Frontal cortex (tissue), 4 donors: Measurements from ENCODE around the gene C1orf210. TPM values are rescaled to one million over a fixed set of nuclear protein-coding genes. Genes with fewer than 3 reads are reported as not detected.
A peak's percentile ranks its signal among the peaks of the same experiment; 100 is the strongest.

Experiments used
- DNase-seq, 2 donors: peaks; one replicate each; pipeline ENCODE4 v3.0.0; 2012; ENCODE audit warnings: low spot score in 2 of 2
- FAIRE-seq: peaks from 2 replicates; lab custom pipeline; 2012; peaks lifted over from hg19 to GRCh38; lab: Jason Lieb, UNC
- total RNA-seq: library from RNA; depleted of rRNA; stranded (reverse); fragments of >200 nt; gene quantifications from one replicate; pipeline ENCODE4 v1.2.3, GENCODE V29; 2014
- donor health status: control.
- donor health status: control.
- donor health status: control.

C1orf210 gene
- total RNA-seq, 1 donor from 2014 or later, result not detected

- DNase-seq, result no peak
These were observed 12.7 kb upstream of the C1orf210 start for GRCh38 chr1:43298055-43298454.

GRCh38 chr1:43296207-43296606 is 10.8 kb upstream of the C1orf210 start:
- FAIRE-seq (no peak), DNase-seq (no peak)

More at GRCh38 chr1:43298055-43298454, 12.7 kb upstream of the C1orf210 start:
- no peak for FAIRE-seq

GRCh38 chr1:43294761-43295160 is 9.4 kb upstream of the C1orf210 start:
- DNase-seq, result no peak
- no peak for FAIRE-seq

- peak in 1 of 2 donors; percentile 66 for DNase-seq
- FAIRE-seq, result no peak
These were observed 8.7 kb upstream of the C1orf210 start for GRCh38 chr1:43293896-43294760.

GRCh38 chr1:43293176-43293575 is 7.8 kb upstream of the C1orf210 start:
- FAIRE-seq, result no peak
- no peak for DNase-seq

GRCh38 chr1:43292679-43293078 is 7.3 kb upstream of the C1orf210 start:
- DNase-seq (no peak), FAIRE-seq (no peak)

- no peak for FAIRE-seq
- DNase-seq, result no peak
These were observed 6.8 kb upstream of the C1orf210 start for GRCh38 chr1:43292216-43292615.

- no peak for DNase-seq
- no peak for FAIRE-seq
These were observed 3.7 kb upstream of the C1orf210 start for GRCh38 chr1:43288785-43289706.

GRCh38 chr1:43288058-43288784 is 2.8 kb upstream of the C1orf210 start:
- DNase-seq (no peak), FAIRE-seq (no peak)

- DNase-seq (no peak), FAIRE-seq (no peak)
These were observed 1.2 kb upstream of the C1orf210 start for GRCh38 chr1:43286533-43286932.

- DNase-seq, result no peak
- no peak for FAIRE-seq
These were observed 734 bp upstream of the C1orf210 start for GRCh38 chr1:43286115-43286514.

- no peak for FAIRE-seq
- DNase-seq, result no peak
These were observed 753 bp downstream of the C1orf210 start for GRCh38 chr1:43284546-43285110.

GRCh38 chr1:43284065-43284464 is 1.3 kb downstream of the C1orf210 start:
- FAIRE-seq (no peak), DNase-seq (no peak)

- DNase-seq, result no peak
- no peak for FAIRE-seq
These were observed 2.9 kb downstream of the C1orf210 start for GRCh38 chr1:43282220-43283195.

GRCh38 chr1:43280692-43281091 is 4.7 kb downstream of the C1orf210 start:
- FAIRE-seq (no peak), DNase-seq (no peak)

GRCh38 chr1:43279666-43280065 is 5.7 kb downstream of the C1orf210 start:
- FAIRE-seq, result no peak

GRCh38 chr1:43279161-43279560 is 6.2 kb downstream of the C1orf210 start:
- FAIRE-seq (no peak), DNase-seq (no peak)

More at GRCh38 chr1:43279666-43280065, 5.7 kb downstream of the C1orf210 start:
- DNase-seq, result no peak

GRCh38 chr1:43277116-43277876 is 8.1 kb downstream of the C1orf210 start:
- FAIRE-seq (no peak), DNase-seq (no peak)
